ENCODE measurements around the gene RASSF4.

DNA sequence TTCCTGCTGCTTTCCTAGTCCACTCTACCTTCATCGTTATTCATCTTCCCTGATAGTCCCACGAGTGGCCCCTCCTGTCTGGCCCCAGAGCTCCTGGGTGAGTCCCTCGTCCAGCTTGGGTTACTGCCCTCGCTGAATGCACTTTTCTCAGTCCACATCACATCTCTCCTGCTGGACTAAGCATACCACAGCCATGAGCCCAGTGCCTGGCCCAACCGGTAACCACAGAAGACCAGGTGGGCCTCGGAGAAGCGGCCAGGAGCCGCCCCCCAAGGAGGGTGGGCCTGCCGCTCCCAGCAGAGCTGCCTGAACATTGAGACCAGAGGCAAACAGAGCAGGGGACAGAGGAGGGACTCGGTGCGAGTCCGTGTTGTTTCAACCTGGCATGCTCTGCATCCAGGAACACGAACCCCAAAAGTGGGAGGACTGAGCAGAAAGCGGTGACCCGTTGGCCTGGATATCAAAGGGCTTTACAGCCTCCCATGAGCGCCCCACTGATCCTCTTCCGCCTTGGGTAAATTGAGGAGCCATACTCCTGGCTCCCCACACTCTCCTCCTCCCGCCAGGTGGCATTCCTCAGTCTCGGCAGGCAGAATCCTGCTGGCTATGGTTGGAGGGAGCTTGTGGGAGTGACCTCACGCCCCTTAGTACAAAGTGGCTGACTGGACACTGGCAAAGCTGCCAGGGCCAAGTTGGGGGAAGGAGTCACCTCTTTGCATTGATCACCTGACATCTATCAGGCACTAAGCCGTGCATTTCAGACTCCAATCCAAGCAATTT, 35.2 kb upstream of the RASSF4 start:
- TF ChIP-seq, protein P1, sequence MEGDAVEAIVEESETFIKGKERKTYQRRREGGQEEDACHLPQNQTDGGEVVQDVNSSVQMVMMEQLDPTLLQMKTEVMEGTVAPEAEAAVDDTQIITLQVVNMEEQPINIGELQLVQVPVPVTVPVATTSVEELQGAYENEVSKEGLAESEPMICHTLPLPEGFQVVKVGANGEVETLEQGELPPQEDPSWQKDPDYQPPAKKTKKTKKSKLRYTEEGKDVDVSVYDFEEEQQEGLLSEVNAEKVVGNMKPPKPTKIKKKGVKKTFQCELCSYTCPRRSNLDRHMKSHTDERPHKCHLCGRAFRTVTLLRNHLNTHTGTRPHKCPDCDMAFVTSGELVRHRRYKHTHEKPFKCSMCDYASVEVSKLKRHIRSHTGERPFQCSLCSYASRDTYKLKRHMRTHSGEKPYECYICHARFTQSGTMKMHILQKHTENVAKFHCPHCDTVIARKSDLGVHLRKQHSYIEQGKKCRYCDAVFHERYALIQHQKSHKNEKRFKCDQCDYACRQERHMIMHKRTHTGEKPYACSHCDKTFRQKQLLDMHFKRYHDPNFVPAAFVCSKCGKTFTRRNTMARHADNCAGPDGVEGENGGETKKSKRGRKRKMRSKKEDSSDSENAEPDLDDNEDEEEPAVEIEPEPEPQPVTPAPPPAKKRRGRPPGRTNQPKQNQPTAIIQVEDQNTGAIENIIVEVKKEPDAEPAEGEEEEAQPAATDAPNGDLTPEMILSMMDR (IDR thresholded peaks at IDR 0.05) = no peak
- TF ChIP-seq POLR2AphosphoS5 (IDR thresholded peaks at IDR 0.05) = no peak

Measured in breast epithelium (tissue), 3 donors.